ENCODE measurements around the gene RAB40A.

DNA sequence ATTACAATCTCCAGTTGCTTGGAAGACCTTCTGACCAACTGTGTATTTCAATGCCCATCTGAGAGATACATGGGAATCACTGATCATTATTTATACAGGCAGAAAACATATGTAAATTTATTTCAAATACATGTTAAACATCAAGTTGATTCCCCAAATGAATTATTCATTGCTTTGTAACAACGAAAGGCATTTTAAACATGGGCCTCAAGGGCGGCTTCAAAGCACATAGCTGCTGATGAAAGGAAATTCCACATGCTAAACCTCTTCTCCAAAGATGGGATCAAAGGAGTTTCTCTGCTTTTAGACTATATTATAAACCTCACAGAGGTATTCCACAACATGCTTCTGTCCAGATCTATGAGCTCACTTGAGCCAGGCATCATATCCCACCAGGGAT, 4.3 kb upstream of the RAB40A start:
- no peak for TF ChIP-seq EZH2 (IDR thresholded peaks at IDR 0.05; ENCODE audit: borderline replicate concordance, low read depth, low read length)
- TF ChIP-seq, protein P1, sequence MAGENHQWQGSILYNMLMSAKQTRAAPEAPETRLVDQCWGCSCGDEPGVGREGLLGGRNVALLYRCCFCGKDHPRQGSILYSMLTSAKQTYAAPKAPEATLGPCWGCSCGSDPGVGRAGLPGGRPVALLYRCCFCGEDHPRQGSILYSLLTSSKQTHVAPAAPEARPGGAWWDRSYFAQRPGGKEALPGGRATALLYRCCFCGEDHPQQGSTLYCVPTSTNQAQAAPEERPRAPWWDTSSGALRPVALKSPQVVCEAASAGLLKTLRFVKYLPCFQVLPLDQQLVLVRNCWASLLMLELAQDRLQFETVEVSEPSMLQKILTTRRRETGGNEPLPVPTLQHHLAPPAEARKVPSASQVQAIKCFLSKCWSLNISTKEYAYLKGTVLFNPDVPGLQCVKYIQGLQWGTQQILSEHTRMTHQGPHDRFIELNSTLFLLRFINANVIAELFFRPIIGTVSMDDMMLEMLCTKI (IDR thresholded peaks at IDR 0.05; ENCODE audit: partially characterized antibody): no peak

Data from K562 (cell line).